ENCODE data around the gene CSNK1D.

Gene CSNK1D

DNA sequence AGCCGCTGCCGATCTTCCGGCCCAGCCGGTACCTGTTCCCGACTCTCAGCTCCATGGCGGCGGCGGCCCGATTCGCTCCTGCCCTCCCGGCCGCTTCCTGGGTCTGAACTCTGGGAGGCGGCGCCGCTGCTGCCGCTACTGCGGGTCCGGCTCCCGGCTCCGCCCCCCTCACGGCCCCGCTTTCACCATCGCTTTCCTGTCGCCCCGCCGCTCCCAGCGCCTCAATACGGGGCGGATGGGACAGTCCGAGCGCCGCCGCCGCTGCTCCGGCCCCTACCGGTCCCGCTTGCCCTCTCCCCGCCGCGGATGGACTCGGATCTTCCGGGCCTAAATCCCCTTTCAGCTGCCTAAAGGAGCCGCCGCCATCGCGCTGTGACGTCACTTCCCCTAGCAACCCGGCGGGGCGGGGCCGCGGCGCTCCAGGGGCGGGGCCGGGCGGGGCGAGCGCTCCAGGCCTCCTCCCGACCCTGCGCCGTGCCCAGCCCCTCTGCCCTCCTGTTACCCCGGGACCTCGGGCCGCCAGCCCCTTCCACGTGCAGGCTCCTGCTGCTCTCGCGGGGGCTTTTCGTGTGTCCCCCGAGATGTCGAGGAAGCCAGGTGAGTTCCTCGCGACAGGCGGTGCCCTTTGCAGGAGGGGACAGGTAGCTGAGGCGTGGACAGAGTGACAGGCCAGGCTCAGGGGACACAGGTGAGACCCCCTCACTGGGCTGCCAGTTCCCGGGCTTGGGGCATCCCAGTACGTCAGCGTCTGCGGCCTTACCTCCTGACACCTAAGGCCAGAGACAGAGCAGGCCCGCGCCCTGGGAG, at the start of gene CSNK1D:
CSNK1D (minus strand) TSS at position 374 of the 807 bp plus-strand sequence; CDS start at position 55, 319 bp downstream.
- peak; percentile 87 for DNase-seq (ENCODE audit: low read depth)

DNA sequence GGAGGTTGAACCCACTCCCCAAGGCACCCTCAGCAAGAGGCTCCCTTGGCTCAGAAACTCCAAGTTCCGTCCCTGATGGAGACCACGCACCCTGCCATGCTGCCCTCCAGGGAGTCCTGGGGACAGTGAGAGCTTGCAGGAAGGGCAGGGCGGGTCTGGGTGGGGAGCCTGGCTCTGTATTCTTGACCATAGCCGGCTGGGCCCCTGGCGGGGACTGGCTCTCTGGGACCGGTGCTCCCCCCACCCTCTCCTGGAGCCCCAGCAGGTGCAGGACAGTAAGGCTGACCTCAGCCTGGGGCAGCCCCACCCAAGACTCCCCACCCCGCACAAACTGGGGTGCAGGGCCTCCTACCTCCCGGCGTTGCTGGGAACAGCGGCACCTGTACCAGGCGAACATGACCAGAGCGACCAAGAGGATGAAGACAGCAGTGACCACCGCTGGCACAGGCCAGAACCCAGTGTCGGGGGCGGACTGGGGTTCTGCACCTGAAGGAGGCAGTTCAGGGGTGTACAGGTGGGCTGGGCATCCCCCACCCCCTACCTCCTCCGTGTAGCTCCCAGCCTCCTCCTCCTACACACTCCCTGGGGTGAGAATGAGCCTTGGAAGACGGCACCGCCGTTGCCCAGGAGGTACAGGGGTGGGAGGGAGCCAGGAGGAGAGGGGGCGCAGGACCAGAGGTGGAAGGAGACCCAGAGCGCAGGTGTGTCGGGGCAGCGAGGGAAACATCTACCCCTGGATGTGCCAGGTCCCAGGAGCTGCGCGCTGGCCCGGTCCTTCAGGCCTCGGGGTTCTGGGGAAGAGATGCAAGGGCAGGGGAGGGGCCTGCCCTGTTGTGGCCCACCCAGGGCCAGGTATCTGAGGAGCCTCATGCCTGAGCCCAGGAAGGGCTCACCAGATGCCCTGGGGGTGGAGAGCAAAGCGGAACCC, 49.3 kb upstream of the CSNK1D start:
- DNase-seq (ENCODE audit: low read depth) = no peak

DNA sequence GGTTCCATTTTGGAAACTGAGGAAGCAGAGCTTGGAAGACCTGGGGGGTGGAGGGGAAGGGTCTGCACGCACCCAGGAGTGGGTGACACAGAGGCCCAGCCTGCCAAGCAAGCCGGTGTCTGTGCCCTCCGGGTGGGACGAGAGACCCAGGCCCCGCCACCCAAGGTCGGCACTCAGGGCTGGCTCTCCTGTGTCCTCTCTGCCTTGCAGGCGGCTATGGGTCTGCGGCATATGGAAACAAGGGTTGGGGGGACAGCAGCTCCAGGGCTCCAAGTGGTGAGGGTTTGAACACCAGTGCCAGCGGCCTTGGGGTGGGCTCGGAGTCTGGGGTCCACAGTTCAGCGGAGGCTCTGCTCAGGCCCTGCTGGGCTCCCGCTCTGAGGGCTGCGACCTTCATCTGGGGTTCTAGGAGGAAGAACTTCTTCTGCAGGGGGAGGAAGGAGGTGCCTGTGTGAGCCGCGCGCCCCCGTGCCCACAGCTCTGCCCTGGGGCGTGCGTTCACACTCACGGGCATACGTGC, 48.5 kb upstream of the CSNK1D start:
- DNase-seq (ENCODE audit: low read depth) = no peak

- DNase-seq (ENCODE audit: low read depth) = peak; percentile 45
Measured at GRCh38 chr17:82320956-82321927, 47.7 kb upstream of the CSNK1D start.

GRCh38 chr17:82320140-82320840, 46.8 kb upstream of the CSNK1D start:
- DNase-seq (ENCODE audit: low read depth) = no peak

DNA sequence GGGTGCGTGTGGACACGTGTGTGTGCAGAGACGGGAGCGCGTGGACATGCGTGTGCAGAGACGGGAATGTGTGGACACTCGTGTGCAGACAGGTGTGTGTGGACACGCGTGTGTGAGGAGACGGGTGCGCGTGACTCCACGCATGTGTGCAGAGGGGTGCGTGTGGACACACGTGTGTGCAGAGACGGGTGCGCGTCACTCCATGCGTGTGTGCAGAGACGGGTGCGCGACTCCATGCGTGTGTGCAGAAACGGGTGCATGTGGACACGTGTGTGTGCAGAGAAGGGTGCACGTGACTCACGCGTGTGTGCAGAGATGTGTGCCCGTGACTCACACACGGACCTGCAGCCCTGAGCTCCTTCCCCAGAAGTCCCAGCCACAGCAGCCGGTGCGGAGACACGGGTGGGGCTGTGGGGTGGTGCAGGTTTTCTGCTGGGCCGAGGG, 46.1 kb upstream of the CSNK1D start:
- no peak for DNase-seq (ENCODE audit: low read depth)

DNA sequence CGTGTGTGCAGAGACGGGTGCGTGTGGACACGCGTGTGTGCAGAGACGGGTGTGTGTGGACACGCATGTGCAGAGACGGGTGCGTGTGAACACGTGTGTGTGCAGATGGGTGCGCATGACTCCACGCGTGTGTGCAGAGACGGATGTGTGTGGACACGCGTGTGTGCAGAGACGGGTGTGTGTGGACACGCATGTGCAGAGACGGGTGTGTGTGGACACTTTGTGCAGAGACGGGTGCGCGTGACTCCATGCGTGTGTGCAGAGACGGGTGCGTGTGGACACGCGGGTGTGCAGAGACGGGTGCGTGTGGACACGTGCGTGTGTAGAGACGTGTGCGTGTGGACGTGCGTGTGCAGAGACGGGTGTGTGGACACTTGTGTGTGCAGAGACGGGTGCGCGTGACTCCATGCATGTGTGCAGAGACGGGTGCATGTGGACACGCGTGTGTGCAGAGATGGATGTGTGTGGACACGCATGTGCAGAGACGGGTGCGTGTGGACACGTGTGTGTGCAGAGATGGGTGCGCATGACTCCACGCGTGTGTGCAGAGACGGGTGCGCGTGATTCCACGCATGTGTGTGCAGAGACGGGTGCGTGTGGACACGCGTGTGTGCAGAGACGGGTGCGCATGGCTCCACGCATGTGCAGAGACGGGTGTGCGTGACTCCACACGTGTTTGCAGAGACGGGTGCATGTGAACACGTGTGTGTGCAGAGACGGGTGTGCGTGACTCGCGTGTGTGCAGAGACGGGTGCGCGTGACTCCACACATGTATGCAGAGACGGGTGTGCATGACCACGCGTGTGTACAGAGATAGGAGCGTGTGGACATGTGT, 45.5 kb upstream of the CSNK1D start:
- DNase-seq (ENCODE audit: low read depth) = no peak

- DNase-seq (ENCODE audit: low read depth) = no peak
Measured at GRCh38 chr17:82318169-82318498, 44.6 kb upstream of the CSNK1D start.

- DNase-seq (ENCODE audit: low read depth) = peak; percentile 51
Measured at GRCh38 chr17:82317394-82318168, 44.1 kb upstream of the CSNK1D start, which contains the start of gene CD7. Gene CD7, minus strand, starts transcription at chr17:82317608. Its CDS starts 113 bp downstream, at chr17:82317495.

DNA sequence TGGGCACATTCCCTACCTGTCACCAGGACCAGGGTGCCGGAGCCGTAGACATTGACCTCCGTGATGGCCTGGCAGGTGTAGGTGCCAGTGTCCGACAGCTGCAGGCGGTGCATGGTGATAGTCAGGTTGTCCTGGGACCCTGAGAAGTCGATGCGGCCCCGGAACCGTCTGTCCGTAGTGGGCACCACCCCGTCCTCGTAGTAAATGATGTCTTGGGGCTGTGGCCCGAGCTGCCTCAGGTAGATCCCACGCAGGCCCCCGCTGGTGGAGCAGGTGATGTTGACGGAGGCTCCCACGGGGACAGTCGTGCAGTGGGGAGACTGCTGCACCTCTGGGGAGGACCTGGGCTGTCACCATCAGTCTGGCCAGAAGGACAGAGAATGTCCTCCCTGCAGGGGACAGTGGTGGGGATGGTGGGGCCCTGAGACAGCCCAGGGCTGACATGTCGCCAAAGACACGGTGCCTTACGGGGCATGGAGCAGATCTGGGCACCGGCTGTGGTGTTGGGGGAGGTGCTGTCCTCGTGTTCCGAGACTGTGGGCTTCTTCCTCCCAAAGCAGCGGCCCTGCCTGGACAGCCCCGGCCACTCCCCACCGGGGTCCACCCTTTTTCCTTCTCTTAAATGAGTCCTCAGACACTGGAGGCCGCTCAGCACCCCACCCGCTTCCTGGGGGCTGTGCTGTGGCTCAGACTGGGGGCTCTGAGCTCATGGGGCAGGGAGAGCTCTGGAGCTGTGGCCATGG, 43.3 kb upstream of the CSNK1D start:
- no peak for DNase-seq (ENCODE audit: low read depth)

DNA sequence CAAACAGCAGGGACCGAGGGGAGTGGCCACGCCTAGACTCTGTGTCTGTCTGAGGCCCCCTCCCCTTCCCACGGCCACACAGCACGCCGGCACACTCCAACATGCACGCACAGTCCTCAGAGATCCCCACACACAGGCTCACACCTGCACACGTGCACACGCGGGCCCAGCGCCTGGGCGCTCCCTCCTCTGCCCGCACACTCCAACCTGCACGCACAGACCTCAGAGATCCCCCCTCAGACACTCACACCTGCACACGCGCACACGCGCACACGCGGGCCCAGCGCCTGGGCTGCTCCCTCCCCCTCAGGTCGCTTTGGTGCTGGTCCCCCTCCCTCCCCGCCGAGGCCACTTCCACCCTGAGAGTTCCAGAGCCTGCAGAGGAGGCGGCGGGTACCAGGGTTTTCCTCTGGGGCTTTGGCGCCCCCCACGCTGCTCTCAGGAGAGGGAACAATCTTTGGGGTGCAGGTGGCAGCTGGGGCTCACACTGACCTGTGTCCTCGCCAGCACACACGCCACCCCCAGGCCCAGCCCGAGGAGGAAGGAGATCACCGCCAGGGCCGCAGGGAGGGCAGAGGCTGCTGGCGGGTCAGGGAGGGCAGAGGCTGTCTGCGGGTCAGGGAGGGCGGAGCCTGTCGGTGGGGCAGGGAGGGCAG, 42.3 kb upstream of the CSNK1D start:
- DNase-seq (ENCODE audit: low read depth) = no peak

GRCh38 chr17:82314727-82315605, 41.5 kb upstream of the CSNK1D start:
- DNase-seq (ENCODE audit: low read depth) = no peak

DNA sequence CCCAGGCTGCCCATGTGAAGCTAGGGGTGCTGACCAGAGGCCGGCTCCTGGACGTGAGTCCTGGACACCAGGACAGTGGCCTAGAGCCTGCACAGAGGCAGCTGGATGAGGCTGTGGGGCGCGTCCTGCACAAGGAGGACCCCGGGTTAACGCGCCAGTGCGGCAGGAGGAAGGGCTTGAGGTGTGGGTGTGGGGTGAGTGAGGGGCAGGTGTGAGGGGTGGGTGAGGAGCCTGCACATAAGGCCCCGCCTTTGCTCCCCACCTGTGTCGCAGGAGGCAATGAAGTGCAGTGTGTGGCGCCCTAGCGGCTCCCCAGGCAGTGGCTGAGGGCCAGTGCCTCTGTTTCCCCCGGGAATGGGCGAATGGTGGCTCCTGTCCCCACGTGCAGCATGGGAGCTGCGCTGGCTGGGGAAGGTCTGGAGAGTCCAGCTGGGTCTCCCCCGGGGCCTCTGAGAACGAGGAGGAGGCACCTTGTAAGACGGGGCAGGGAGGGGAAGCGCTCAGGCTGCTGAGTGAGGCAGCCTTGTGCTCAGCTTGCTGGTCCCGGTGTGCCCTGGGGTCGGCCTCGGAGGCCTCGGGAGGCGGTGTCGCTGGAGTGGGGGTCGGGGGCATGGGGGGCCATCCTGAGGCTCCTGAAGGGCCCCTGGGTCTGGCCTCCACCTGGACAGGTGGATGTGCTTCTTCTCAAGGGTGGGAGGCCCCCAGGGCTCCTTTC, 40.7 kb upstream of the CSNK1D start:
- DNase-seq (ENCODE audit: low read depth) = no peak

DNA sequence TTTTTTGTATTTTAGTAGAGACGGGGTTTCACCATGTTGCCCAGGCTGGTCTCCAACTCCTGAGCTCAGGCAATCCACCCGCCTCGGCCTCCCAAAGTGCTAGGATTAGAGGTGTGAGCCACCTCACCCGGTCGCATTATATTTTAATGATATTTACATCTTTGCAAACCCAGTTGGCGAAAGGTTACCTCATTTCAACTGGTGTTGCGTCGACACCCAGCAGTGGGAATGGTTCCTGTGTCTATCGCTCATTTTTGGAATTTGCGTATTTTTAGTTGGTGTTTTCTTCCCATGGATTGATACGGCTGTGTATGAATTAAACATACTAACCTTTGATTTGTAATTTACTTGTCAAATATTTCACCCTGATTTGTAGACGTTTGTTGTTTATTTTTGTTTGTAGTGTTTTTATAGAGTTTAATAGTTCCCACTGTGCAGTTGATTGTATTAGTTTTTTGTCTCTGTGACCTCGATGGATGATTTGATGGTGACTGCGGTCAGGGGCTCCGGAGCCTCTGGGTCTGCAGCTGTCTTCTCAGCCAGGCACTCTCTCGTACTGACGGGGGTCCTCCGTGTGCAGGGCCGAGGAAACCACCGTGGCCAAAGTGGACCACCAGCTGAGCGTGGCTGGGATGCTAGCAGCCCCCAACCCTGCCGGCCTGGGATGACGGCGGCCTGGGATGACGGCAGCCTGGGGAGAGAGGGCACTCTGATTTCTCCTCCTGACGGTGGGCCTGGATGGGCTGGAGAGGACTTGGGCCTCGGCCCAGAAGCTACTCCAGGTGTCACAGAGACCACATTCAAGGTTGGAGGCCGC, 39.9 kb upstream of the CSNK1D start:
- no peak for DNase-seq (ENCODE audit: low read depth)

DNA sequence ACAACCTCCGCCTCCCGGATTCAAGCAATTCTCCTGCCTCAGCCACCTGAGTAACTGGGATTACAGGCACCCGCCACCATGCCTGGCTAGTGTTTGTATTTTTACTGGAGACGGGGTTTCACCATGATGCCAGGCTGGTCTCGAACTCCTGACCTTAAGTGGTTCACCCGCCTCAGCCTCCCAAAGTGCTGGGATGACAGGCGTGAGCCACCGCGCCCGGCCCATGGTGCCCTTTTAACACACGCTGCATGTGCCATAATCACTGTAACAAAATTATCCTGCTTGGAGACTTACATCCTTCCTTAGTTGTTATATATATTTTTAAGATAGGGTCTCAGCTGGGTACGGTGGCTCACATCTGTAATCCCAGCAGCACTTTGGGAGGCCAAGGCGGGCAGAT, 38.5 kb upstream of the CSNK1D start:
- DNase-seq (ENCODE audit: low read depth) = no peak

Data from activated T-helper 1 cell treated with Interleukin-2 at 50 U/mL for 16 hours (primary cell).